Glutamatergic neuron (in vitro differentiated cells): ENCODE measurements around the gene PCBD2. TPM values are rescaled to one million over a fixed set of nuclear protein-coding genes. Genes with fewer than 3 reads are reported as not detected.

Experiments
- DNase-seq: peaks from one replicate; pipeline ENCODE4 v3.0.0; 2022
- H3K27ac Mint-ChIP-seq: one replicate; pipeline ENCODE4 v1.8.0; 2020; ENCODE audit warnings: mild to moderate bottlenecking, mixed read lengths, inconsistent platforms; ENCODE audit not compliant: unreplicated experiment
- H3K27me3 Mint-ChIP-seq: one replicate; pipeline ENCODE4 v1.8.0; 2020; ENCODE audit warnings: mild to moderate bottlenecking, moderate library complexity, mixed read lengths, inconsistent platforms; ENCODE audit not compliant: unreplicated experiment
- H3K36me3 Mint-ChIP-seq: one replicate; pipeline ENCODE4 v1.8.0; 2020; ENCODE audit warnings: mild to moderate bottlenecking, mixed read lengths, inconsistent platforms; ENCODE audit not compliant: unreplicated experiment
- H3K4me1 Mint-ChIP-seq: one replicate; pipeline ENCODE4 v1.8.0; 2020; ENCODE audit warnings: mild to moderate bottlenecking, low read depth, mixed read lengths, inconsistent platforms; ENCODE audit not compliant: unreplicated experiment
- H3K4me3 Mint-ChIP-seq: one replicate; pipeline ENCODE4 v1.8.0; 2020; ENCODE audit warnings: mild to moderate bottlenecking, mixed read lengths, inconsistent platforms; ENCODE audit not compliant: unreplicated experiment
- H3K9me3 Mint-ChIP-seq: one replicate; pipeline ENCODE4 v1.8.0; 2020; ENCODE audit warnings: mild to moderate bottlenecking, moderate library complexity, mixed read lengths, inconsistent platforms; ENCODE audit not compliant: unreplicated experiment
- CTCF ChIP-seq: fragments of 200-600 bp; sonication (generic); IDR thresholded peaks from one replicate; pipeline ENCODE4 v1.5.0; 2021; ENCODE audit not compliant: partially characterized antibody, unreplicated experiment
- total RNA-seq: library from RNA; stranded (reverse); fragmentation: NEBNext Ultra II Directional; extraction: Animal tissue kit (Norgen Biotek cat#: 25700); gene quantifications from one replicate; pipeline ENCODE4 v1.2.1, GENCODE V29; 2021; ENCODE audit not compliant: unreplicated experiment

PCBD2 gene
- total RNA-seq, 1 donor from 2014 or later = 9.9 TPM

- TF ChIP-seq CTCF = no peak
- Mint-ChIP-seq H3K27me3 (no peaks in the 10 kb centered on the region), H3K36me3 (no peaks in the 10 kb centered on the region), H3K4me3 (no peak overlapping the region), H3K27ac (no peak overlapping the region), H3K4me1 (no peaks in the 10 kb centered on the region), H3K9me3 (no peaks in the 10 kb centered on the region)
- DNase-seq = no peak
These were observed 8.9 kb downstream of the PCBD2 start for GRCh38 chr5:134913795-134914194.

- Mint-ChIP-seq H3K9me3 (no peaks in the 10 kb centered on the region), H3K27me3 (no peaks in the 10 kb centered on the region), H3K36me3 (no peaks in the 10 kb centered on the region), H3K4me1 (no peaks in the 10 kb centered on the region), H3K27ac (no peak overlapping the region), H3K4me3 (no peak overlapping the region)
- no peak for TF ChIP-seq CTCF
- DNase-seq = no peak
These were observed 12.3 kb downstream of the PCBD2 start for GRCh38 chr5:134917070-134917815.

GRCh38 chr5:134918861-134919260 is 13.9 kb downstream of the PCBD2 start:
- Mint-ChIP-seq H3K27me3 (no peaks in the 10 kb centered on the region), H3K27ac (no peak overlapping the region), H3K4me3 (no peak overlapping the region), H3K9me3 (no peaks in the 10 kb centered on the region), H3K36me3 (no peaks in the 10 kb centered on the region), H3K4me1 (no peaks in the 10 kb centered on the region)
- TF ChIP-seq CTCF = no peak
- no peak for DNase-seq

GRCh38 chr5:134920848-134921575 is 16.1 kb downstream of the PCBD2 start:
- H3K27me3 Mint-ChIP-seq = no peaks in the 10 kb centered on the region
- H3K27ac Mint-ChIP-seq = no peak overlapping the region
- no peaks in the 10 kb centered on the region for H3K4me1 Mint-ChIP-seq
- no peak for DNase-seq
- H3K36me3 Mint-ChIP-seq = no peaks in the 10 kb centered on the region
- no peak for TF ChIP-seq CTCF
- H3K4me3 Mint-ChIP-seq = no peak overlapping the region
- no peaks in the 10 kb centered on the region for H3K9me3 Mint-ChIP-seq

GRCh38 chr5:134932508-134932907 is 27.6 kb downstream of the PCBD2 start:
- no peak for TF ChIP-seq CTCF
- H3K27me3 Mint-ChIP-seq = no peaks in the 10 kb centered on the region
- no peaks in the 10 kb centered on the region for H3K4me1 Mint-ChIP-seq
- H3K4me3 Mint-ChIP-seq = no peak overlapping the region
- H3K36me3 Mint-ChIP-seq = no peaks in the 10 kb centered on the region
- DNase-seq = no peak
- no peaks in the 10 kb centered on the region for H3K9me3 Mint-ChIP-seq
- H3K27ac Mint-ChIP-seq = no peak overlapping the region
